DOHH2 (cell line): ENCODE results near the gene C3orf18.

ENCODE experiments used
- H3F3A ChIP-seq: fragments of 200-600 bp; sonication (generic), shearing (Covaris generic); 2 replicates; pipeline ENCODE4 v1.6.0; 2016; ENCODE audit warnings: antibody characterized with exemption, mild to moderate bottlenecking; ENCODE audit not compliant: control insufficient read depth, insufficient read depth
- H3K27ac ChIP-seq: fragments of 200-600 bp; sonication (generic); 2 replicates; pipeline ENCODE4 v1.5.1; 2014; ENCODE audit warnings: low read depth, mild to moderate bottlenecking, low read length, moderate library complexity
- H3K27me3 ChIP-seq: fragments of 200-600 bp; sonication (generic); 2 replicates; pipeline ENCODE4 v1.6.1; 2014; ENCODE audit warnings: mild to moderate bottlenecking, low read length, mixed read lengths; ENCODE audit not compliant: control insufficient read depth
- H3K36me3 ChIP-seq: fragments of 200-600 bp; sonication (generic); 2 replicates; pipeline ENCODE4 v1.6.1; 2014; ENCODE audit warnings: mild to moderate bottlenecking, low read length, moderate library complexity, mixed read lengths; ENCODE audit not compliant: control insufficient read depth
- H3K4me1 ChIP-seq: fragments of 200-600 bp; sonication (generic); 2 replicates; pipeline ENCODE4 v1.6.1; 2014; ENCODE audit warnings: mild to moderate bottlenecking, low read length, mixed read lengths; ENCODE audit not compliant: control insufficient read depth
- H3K4me2 ChIP-seq: fragments of 200-600 bp; sonication (generic); 2 replicates; pipeline ENCODE4 v1.6.0; 2014; ENCODE audit warnings: mild to moderate bottlenecking, low read length, moderate library complexity
- H3K4me3 ChIP-seq: fragments of 200-600 bp; sonication (generic); 2 replicates; pipeline ENCODE4 v1.5.1; 2014; ENCODE audit warnings: mild to moderate bottlenecking, low read length, mixed read lengths
- H3K79me2 ChIP-seq: fragments of 200-600 bp; sonication (generic); 2 replicates; pipeline ENCODE4 v1.6.1; 2014; ENCODE audit warnings: mild to moderate bottlenecking, low read length, mixed read lengths; ENCODE audit not compliant: control insufficient read depth
- H3K9me2 ChIP-seq: fragments of 200-600 bp; sonication (generic); replicated peaks from 2 replicates; pipeline ENCODE4 v1.6.1; 2014; ENCODE audit warnings: mild to moderate bottlenecking, low read length, mixed read lengths; ENCODE audit not compliant: control insufficient read depth
- H3K9me3 ChIP-seq: fragments of 200-600 bp; sonication (generic); 2 replicates; pipeline ENCODE4 v1.6.1; 2014; ENCODE audit warnings: antibody characterized with exemption, low read length, mixed read lengths; ENCODE audit not compliant: control insufficient read depth, insufficient read depth
- H4K20me1 ChIP-seq: fragments of 200-600 bp; sonication (generic); 2 replicates; pipeline ENCODE4 v1.6.0; 2014; ENCODE audit warnings: low read depth, mild to moderate bottlenecking, antibody characterized with exemption, low read length, moderate library complexity; ENCODE audit not compliant: control insufficient read depth, insufficient read depth
- CTCF ChIP-seq: fragments of 200-600 bp; sonication (generic); IDR thresholded peaks from one replicate; pipeline ENCODE4 v1.5.1; 2014; ENCODE audit warnings: antibody characterized with exemption, mild to moderate bottlenecking, low read depth, low read length; ENCODE audit not compliant: poor library complexity, severe bottlenecking
- EZH2phosphoT487 ChIP-seq: fragments of 200-600 bp; sonication (generic); IDR thresholded peaks from 2 replicates; pipeline ENCODE4 v1.6.1; 2017; ENCODE audit warnings: borderline replicate concordance, mild to moderate bottlenecking, antibody characterized with exemption, low read length, moderate library complexity, mixed read lengths

The C3orf18 gene

GRCh38 chr3:50567011-50567385 is 549 bp downstream of the C3orf18 start:
- no peaks in the 10 kb centered on the region for H4K20me1 ChIP-seq
- H3K79me2 ChIP-seq: peaks cover 10% of the 10 kb centered on the region
- H3K9me3 ChIP-seq: no peaks in the 10 kb centered on the region
- peak overlapping the region; percentile 60 for H3K4me3 ChIP-seq
- no peaks in the 10 kb centered on the region for H3K9me2 ChIP-seq
- H3K36me3 ChIP-seq: no peaks in the 10 kb centered on the region
- H3K27ac ChIP-seq: no peak overlapping the region
- H3K27me3 ChIP-seq: peaks cover 22% of the 10 kb centered on the region
- no peaks in the 10 kb centered on the region for H3F3A ChIP-seq
- peaks cover 27% of the 10 kb centered on the region for H3K4me1 ChIP-seq
- H3K4me2 ChIP-seq: peak overlapping the region; percentile 74
- TF ChIP-seq CTCF (no peak), EZH2phosphoT487 (no peak)

GRCh38 chr3:50564321-50564720 is 3.2 kb downstream of the C3orf18 start:
- H3K4me3 ChIP-seq: no peak overlapping the region
- H3K9me3 ChIP-seq: no peaks in the 10 kb centered on the region
- no peaks in the 10 kb centered on the region for H4K20me1 ChIP-seq
- no peak overlapping the region for H3K4me2 ChIP-seq
- H3K27me3 ChIP-seq: peaks cover 22% of the 10 kb centered on the region
- no peak overlapping the region for H3K27ac ChIP-seq
- TF ChIP-seq CTCF (no peak), EZH2phosphoT487 (no peak)
- H3K79me2 ChIP-seq: no peaks in the 10 kb centered on the region
- H3K4me1 ChIP-seq: peaks cover 18% of the 10 kb centered on the region
- H3K9me2 ChIP-seq: no peaks in the 10 kb centered on the region
- no peaks in the 10 kb centered on the region for H3F3A ChIP-seq
- H3K36me3 ChIP-seq: no peaks in the 10 kb centered on the region

- H3K27ac ChIP-seq: no peak overlapping the region
- no peaks in the 10 kb centered on the region for H3K9me2 ChIP-seq
- H3K36me3 ChIP-seq: no peaks in the 10 kb centered on the region
- H3K79me2 ChIP-seq: no peaks in the 10 kb centered on the region
- no peak overlapping the region for H3K4me3 ChIP-seq
- no peak overlapping the region for H3K4me2 ChIP-seq
- no peaks in the 10 kb centered on the region for H4K20me1 ChIP-seq
- TF ChIP-seq CTCF (no peak), EZH2phosphoT487 (no peak)
- no peaks in the 10 kb centered on the region for H3K9me3 ChIP-seq
- peaks cover 22% of the 10 kb centered on the region for H3K27me3 ChIP-seq
- H3F3A ChIP-seq: no peaks in the 10 kb centered on the region
- H3K4me1 ChIP-seq: peaks cover 18% of the 10 kb centered on the region
These were observed 3.7 kb downstream of the C3orf18 start for GRCh38 chr3:50563867-50564266.

GRCh38 chr3:50562861-50563260 is 4.7 kb downstream of the C3orf18 start:
- Histone ChIP-seq H3K27ac (no peak overlapping the region), H3K36me3 (no peaks in the 10 kb centered on the region), H3K79me2 (no peaks in the 10 kb centered on the region), H3K4me1 (peaks cover 9% of the 10 kb centered on the region), H3K9me3 (no peaks in the 10 kb centered on the region), H3K27me3 (peaks cover 22% of the 10 kb centered on the region), H3K4me2 (no peak overlapping the region), H3F3A (no peaks in the 10 kb centered on the region), H3K4me3 (no peak overlapping the region), H3K9me2 (no peaks in the 10 kb centered on the region), H4K20me1 (no peaks in the 10 kb centered on the region)
- no peak for TF ChIP-seq CTCF
- TF ChIP-seq EZH2phosphoT487: no peak
